CD8-positive, alpha-beta memory T cell (primary cell): ENCODE measurements around the gene MAP3K7. TPM values are rescaled to one million over a fixed set of nuclear protein-coding genes. Genes with fewer than 3 reads are reported as not detected.

Source experiments
- CTCF ChIA-PET: fragments of 350-600 bp; sonication (Branson Sonifier 250); formaldehyde crosslinking; loops from one replicate; lab custom pipeline; 2021; ENCODE audit warnings: antibody characterized with exemption; lab: Charles Lee
- POLR2A ChIA-PET: fragments of 350-600 bp; sonication (Branson Sonifier 250); formaldehyde crosslinking; loops from one replicate; lab custom pipeline; 2021; ENCODE audit warnings: antibody characterized with exemption; lab: Charles Lee
- DNase-seq, 5 donors: peaks; one replicate each; pipeline versions ENCODE4 v3.0.0 to v3.0.0-alpha.2; 2020 to 2022; ENCODE audit warnings: mixed read lengths in 1 of 5
- H3K27ac ChIP-seq: one replicate; pipeline ENCODE4 v1.7.0; 2013; ENCODE audit warnings: low read depth, mild to moderate bottlenecking, low read length, moderate library complexity
- H3K27me3 ChIP-seq: 2 replicates; pipeline ENCODE4 v1.7.0; 2013; ENCODE audit warnings: low read length, mild to moderate bottlenecking; ENCODE audit not compliant: insufficient read depth, poor library complexity, severe bottlenecking
- H3K36me3 ChIP-seq: 2 replicates; pipeline ENCODE4 v1.7.0; 2013; ENCODE audit warnings: mild to moderate bottlenecking, low read length, moderate library complexity; ENCODE audit not compliant: insufficient read depth
- H3K4me1 ChIP-seq: 2 replicates; pipeline ENCODE4 v1.7.0; 2013; ENCODE audit warnings: mild to moderate bottlenecking, low read length, moderate library complexity; ENCODE audit not compliant: insufficient read depth
- H3K4me3 ChIP-seq: 2 replicates; pipeline ENCODE4 v1.7.0; 2013; ENCODE audit warnings: mild to moderate bottlenecking, low read length
- H3K9me3 ChIP-seq: 2 replicates; pipeline ENCODE4 v1.7.0; 2013; ENCODE audit warnings: mild to moderate bottlenecking, low read length
- H3K27ac Mint-ChIP-seq, 8 donors: one replicate each; pipeline ENCODE4 v1.8.0; 2020 to 2021; ENCODE audit warnings: mixed read lengths in 8 of 8, mild to moderate bottlenecking in 6 of 8, inconsistent platforms in 3 of 8, moderate library complexity in 3 of 8
- H3K27me3 Mint-ChIP-seq, 2 donors: one replicate each; pipeline ENCODE4 v1.8.0; 2020 to 2021; ENCODE audit warnings: mixed read lengths in 2 of 2, mild to moderate bottlenecking in 1 of 2, moderate library complexity in 1 of 2
- H3K36me3 Mint-ChIP-seq, 3 donors: one replicate each; pipeline ENCODE4 v1.8.0; 2020 to 2021; ENCODE audit warnings: mixed read lengths in 3 of 3, inconsistent platforms in 1 of 3, mild to moderate bottlenecking in 1 of 3
- H3K4me1 Mint-ChIP-seq, 3 donors: one replicate each; pipeline ENCODE4 v1.8.0; 2020 to 2021; ENCODE audit warnings: mixed read lengths in 3 of 3, inconsistent platforms in 1 of 3, mild to moderate bottlenecking in 1 of 3
- H3K4me3 Mint-ChIP-seq, 7 donors: one replicate each; pipeline ENCODE4 v1.8.0; 2020 to 2021; ENCODE audit warnings: mixed read lengths in 7 of 7, mild to moderate bottlenecking in 6 of 7, moderate library complexity in 4 of 7, inconsistent platforms in 2 of 7
- H3K9me3 Mint-ChIP-seq, 5 donors: one replicate each; pipeline ENCODE4 v1.8.0; 2020 to 2022; ENCODE audit warnings: mixed read lengths in 5 of 5, mild to moderate bottlenecking in 3 of 5, moderate library complexity in 2 of 5, inconsistent platforms in 1 of 5
- polyA plus RNA-seq: library from polyadenylated mRNA; unstranded; fragments of 300-500 nt; fragmentation: Illumina TruSeq; gene quantifications from one replicate; pipeline ENCODE4 v1.2.3, GENCODE V29; 2021
- total RNA-seq, 2 experiments: library from RNA; stranded (reverse); gene quantifications; one replicate each; pipeline ENCODE4 v1.2.3, GENCODE V29; 2021

Gene MAP3K7
- total and polyA plus RNA-seq, 3 experiments from 2014 or later: 20.8 to 24.8 (median 23.7) TPM

- H3K27ac ChIP-seq: no peak overlapping the region
- H3K4me3 ChIP-seq: no peak overlapping the region
- H3K9me3 ChIP-seq: no peaks in the 10 kb centered on the region
- no peaks in the 10 kb centered on the region for H3K27me3 ChIP-seq
- H3K4me1 Mint-ChIP-seq: peaks cover 30 to 57% (median 52%) of the 10 kb centered on the region in 3 donors
- CTCF ChIA-PET: interaction anchor here (1.2 kb wide), 1 partner anchor 11 kb away, joined by 3 read pairs; no protein-coding TSS in a partner anchor
- H3K4me3 Mint-ChIP-seq: no peak overlapping the region
- H3K27ac Mint-ChIP-seq: no peak overlapping the region
- no peaks in the 10 kb centered on the region for H3K9me3 Mint-ChIP-seq
- peaks cover 37% of the 10 kb centered on the region for H3K4me1 ChIP-seq
- no peak for DNase-seq
- peaks cover 0 to 5% of the 10 kb centered on the region in 2 donors for H3K27me3 Mint-ChIP-seq
- H3K36me3 ChIP-seq: no peaks in the 10 kb centered on the region
- H3K36me3 Mint-ChIP-seq: peaks cover 0 to 2% (median 0%) of the 10 kb centered on the region in 3 donors
- POLR2A ChIA-PET: no interaction called here
Observed at GRCh38 chr6:90468080-90468479, 118.8 kb downstream of the MAP3K7 start.

- Histone ChIP-seq H3K4me3 (no peak overlapping the region), H3K4me1 (peaks cover 37% of the 10 kb centered on the region), H3K27me3 (no peaks in the 10 kb centered on the region), H3K9me3 (no peaks in the 10 kb centered on the region), H3K36me3 (no peaks in the 10 kb centered on the region), H3K27ac (no peak overlapping the region)
- H3K27ac Mint-ChIP-seq: no peak overlapping the region
- H3K4me3 Mint-ChIP-seq: no peak overlapping the region
- no peak for DNase-seq
- no peaks in the 10 kb centered on the region for H3K9me3 Mint-ChIP-seq
- peaks cover 0 to 5% of the 10 kb centered on the region in 2 donors for H3K27me3 Mint-ChIP-seq
- ChIA-PET POLR2A (no interaction called here), CTCF (interaction anchor here (1.6 kb wide), 1 partner anchor 12 kb away, joined by 6 read pairs; no protein-coding TSS in a partner anchor)
- peaks cover 0 to 2% (median 0%) of the 10 kb centered on the region in 3 donors for H3K36me3 Mint-ChIP-seq
- H3K4me1 Mint-ChIP-seq: peaks cover 27 to 56% (median 50%) of the 10 kb centered on the region in 3 donors
Observed at GRCh38 chr6:90467546-90467945, 119.3 kb downstream of the MAP3K7 start.

- Histone ChIP-seq H3K36me3 (no peaks in the 10 kb centered on the region), H3K4me3 (no peak overlapping the region), H3K27me3 (no peaks in the 10 kb centered on the region), H3K9me3 (no peaks in the 10 kb centered on the region), H3K27ac (no peak overlapping the region), H3K4me1 (peaks cover 27% of the 10 kb centered on the region)
- peak overlapping the region in 1 of 8 donors; percentile 21 for H3K27ac Mint-ChIP-seq
- peaks cover 0 to 5% of the 10 kb centered on the region in 2 donors for H3K27me3 Mint-ChIP-seq
- ChIA-PET CTCF (interaction anchor here (1.6 kb wide), 1 partner anchor 13 kb away, joined by 6 read pairs; no protein-coding TSS in a partner anchor), POLR2A (no interaction called here)
- H3K4me1 Mint-ChIP-seq: peaks cover 19 to 50% (median 48%) of the 10 kb centered on the region in 3 donors
- H3K9me3 Mint-ChIP-seq: no peaks in the 10 kb centered on the region
- H3K4me3 Mint-ChIP-seq: no peak overlapping the region
- H3K36me3 Mint-ChIP-seq: peaks cover 0 to 2% (median 0%) of the 10 kb centered on the region in 3 donors
- DNase-seq: no peak
Observed at GRCh38 chr6:90466154-90466940, 120.5 kb downstream of the MAP3K7 start.

- Histone ChIP-seq H3K4me1 (peaks cover 24% of the 10 kb centered on the region), H3K9me3 (no peaks in the 10 kb centered on the region), H3K27me3 (no peaks in the 10 kb centered on the region), H3K27ac (no peak overlapping the region), H3K4me3 (no peak overlapping the region), H3K36me3 (no peaks in the 10 kb centered on the region)
- Mint-ChIP-seq H3K9me3 (no peaks in the 10 kb centered on the region), H3K36me3 (peaks cover 0 to 2% (median 0%) of the 10 kb centered on the region in 3 donors), H3K4me3 (no peak overlapping the region), H3K4me1 (peaks cover 17 to 48% (median 46%) of the 10 kb centered on the region in 3 donors), H3K27ac (peak overlapping the region in 1 of 8 donors; percentile 21), H3K27me3 (peaks cover 0 to 5% of the 10 kb centered on the region in 2 donors)
- no peak for DNase-seq
- POLR2A ChIA-PET: no interaction called here
- CTCF ChIA-PET: interaction anchor here (1.6 kb wide), 1 partner anchor 14 kb away, joined by 6 read pairs; no protein-coding TSS in a partner anchor
Observed at GRCh38 chr6:90465686-90466085, 121.2 kb downstream of the MAP3K7 start.

GRCh38 chr6:90464507-90464906 lies 122.4 kb downstream of the MAP3K7 start:
- Histone ChIP-seq H3K4me1 (peaks cover 35% of the 10 kb centered on the region), H3K27me3 (no peaks in the 10 kb centered on the region), H3K9me3 (no peaks in the 10 kb centered on the region), H3K4me3 (no peak overlapping the region), H3K27ac (no peak overlapping the region), H3K36me3 (no peaks in the 10 kb centered on the region)
- CTCF ChIA-PET: interaction anchor here (1.7 kb wide), 1 partner anchor 71 kb away, joined by 5 read pairs; no protein-coding TSS in a partner anchor
- Mint-ChIP-seq H3K36me3 (peaks cover 0 to 2% (median 0%) of the 10 kb centered on the region in 3 donors), H3K9me3 (no peaks in the 10 kb centered on the region), H3K27ac (no peak overlapping the region), H3K4me1 (peaks cover 28 to 58% (median 56%) of the 10 kb centered on the region in 3 donors), H3K27me3 (peaks cover 0 to 2% of the 10 kb centered on the region in 2 donors), H3K4me3 (peak overlapping the region in 1 of 7 donors; percentile 32)
- DNase-seq: no peak
- POLR2A ChIA-PET: no interaction called here

- Mint-ChIP-seq H3K4me1 (peaks cover 35 to 64% (median 62%) of the 10 kb centered on the region in 3 donors), H3K4me3 (peak overlapping the region in 6 of 7 donors; percentile 36 to 84 (median 60)), H3K27me3 (no peaks in the 10 kb centered on the region), H3K27ac (peak overlapping the region in 7 of 8 donors; percentile 75 to 89 (median 83)), H3K36me3 (peaks cover 0 to 2% (median 0%) of the 10 kb centered on the region in 3 donors), H3K9me3 (no peaks in the 10 kb centered on the region)
- no peaks in the 10 kb centered on the region for H3K9me3 ChIP-seq
- ChIA-PET POLR2A (no interaction called here), CTCF (interaction anchor here (1.2 to 1.7 kb wide), 2 partner anchors 9 to 71 kb away, joined by 4 to 5 read pairs; no protein-coding TSS in a partner anchor)
- no peaks in the 10 kb centered on the region for H3K36me3 ChIP-seq
- H3K27ac ChIP-seq: peak overlapping the region; percentile 21
- H3K4me3 ChIP-seq: peak overlapping the region; percentile 2
- no peak for DNase-seq
- H3K27me3 ChIP-seq: no peaks in the 10 kb centered on the region
- peaks cover 42% of the 10 kb centered on the region for H3K4me1 ChIP-seq
Observed at GRCh38 chr6:90463874-90464273, 123.0 kb downstream of the MAP3K7 start.
